T-helper 9 cell (primary cell): ENCODE results near the gene NAALAD2.
"Not testable (repeated sequence)": the region's sequence is repeated elsewhere in the genome, so short reads cannot be mapped to it uniquely, and the experiment has no call there.

ENCODE experiments used
- DNase-seq: peaks from one replicate; pipeline ENCODE4 v3.0.0-alpha.2; 2020

NAALAD2 gene

DNA sequence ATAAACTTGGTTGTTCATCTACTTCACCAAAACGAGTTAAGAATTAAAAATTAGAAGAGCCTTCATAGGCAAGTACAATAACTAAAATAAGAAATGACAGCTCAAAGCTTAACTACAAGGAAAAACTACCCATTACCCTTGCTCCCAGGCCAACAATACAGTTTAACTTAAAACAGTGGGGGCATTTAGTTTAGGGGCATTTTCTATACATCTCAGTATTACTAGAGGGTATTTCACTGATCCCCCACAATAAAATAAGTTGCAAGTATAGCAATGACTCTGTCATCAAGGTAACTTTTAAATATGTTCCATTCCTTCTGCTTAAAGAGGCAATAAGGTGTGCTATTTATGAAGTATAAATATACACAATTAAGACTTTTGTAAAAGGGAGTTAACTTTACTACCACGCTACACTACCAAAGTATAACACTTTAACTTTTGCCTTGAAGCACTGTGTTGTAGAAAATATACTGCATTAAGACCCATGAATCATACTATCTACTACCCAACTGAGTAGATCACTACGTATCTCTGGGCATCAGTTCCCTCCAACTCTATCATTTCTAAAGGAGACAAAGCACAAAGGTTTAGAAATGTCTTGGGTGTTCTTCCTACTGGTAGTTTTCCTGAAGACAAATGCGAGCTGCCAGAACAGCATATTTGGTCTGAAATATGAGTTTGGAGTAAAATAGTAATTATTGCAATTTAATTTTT, 58.6 kb downstream of the NAALAD2 start:
- DNase-seq = no peak

GRCh38 chr11:90197377-90197776, 62.9 kb downstream of the NAALAD2 start:
- no peak for DNase-seq

DNA sequence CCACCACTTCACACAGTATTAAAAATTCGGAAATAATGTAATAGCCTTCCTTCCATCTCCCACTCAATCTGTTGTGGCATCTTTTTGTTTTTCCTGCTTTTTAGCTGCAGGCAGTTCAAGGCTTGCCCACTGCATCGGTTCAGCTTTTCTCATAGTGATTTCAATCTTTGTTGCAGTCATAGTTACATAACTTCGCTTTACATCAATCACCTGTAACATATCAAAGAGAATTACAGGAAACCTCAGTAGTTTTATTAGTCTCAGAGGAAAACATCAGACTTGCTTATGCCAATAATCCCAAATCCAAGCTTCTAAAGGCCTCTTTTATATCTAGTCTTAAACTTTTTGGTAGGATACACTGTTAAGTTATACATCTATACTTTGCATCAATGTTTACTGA, 67.9 kb downstream of the NAALAD2 start:
- DNase-seq = no peak

DNA sequence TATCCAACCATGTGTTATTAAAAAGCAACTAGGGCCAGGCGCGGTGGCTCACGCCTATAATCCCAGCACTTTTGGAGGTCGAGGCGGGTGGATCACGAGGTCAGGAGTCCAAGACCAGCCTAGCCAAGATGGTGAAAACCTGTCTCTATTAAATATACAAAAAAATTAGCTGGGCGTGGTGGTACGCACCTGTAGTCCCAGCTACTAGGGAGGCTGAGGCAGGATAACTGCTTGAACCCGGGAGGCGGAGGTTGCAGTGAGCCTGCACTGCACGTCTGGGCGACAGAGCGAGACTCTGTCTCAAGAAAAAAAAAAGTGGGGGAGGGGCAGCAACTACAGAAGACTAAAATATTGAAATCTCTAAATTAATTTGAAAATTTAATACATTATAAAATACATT, 69.9 kb downstream of the NAALAD2 start:
- no peak for DNase-seq

DNA sequence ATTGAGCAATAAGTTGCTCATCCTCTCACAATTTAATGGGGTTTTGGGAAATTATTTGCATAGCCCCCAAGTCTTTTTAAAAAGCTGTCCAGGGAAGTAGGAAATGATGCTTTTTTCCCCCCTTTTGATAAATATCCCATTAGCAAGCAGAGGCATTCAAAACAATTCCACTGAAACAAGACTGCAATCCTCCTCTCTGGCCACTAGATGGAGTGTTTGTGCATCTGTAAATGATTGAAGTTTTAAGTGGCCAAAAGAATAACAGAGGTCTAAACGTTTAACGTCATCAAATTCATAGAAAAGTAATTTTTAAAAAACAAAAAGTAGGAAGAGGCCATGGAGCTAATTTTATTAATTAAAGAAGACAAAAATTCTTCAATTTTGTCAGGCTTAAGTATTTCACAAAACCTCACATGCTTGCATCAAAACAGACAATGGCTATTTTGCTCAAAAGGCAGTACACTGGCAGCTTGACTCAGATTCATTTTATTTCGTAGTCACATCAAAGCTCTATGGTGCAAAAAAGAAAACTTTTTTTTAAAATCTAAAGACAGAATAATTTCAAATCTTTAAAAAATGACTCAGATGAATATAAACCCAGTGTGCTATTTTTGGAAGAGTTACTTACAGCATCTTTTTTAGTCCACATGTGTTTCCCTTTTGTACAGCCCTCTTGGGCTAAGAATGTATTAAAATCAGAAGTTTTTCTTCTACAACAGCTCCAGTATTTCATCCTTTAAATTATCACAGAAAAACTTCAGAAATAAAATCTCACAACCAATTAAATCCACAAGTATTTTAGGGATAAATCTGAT, 70.6 kb downstream of the NAALAD2 start:
- no peak for DNase-seq

- DNase-seq = not testable (repeated sequence)
Observed at GRCh38 chr11:90207992-90208391, 73.5 kb downstream of the NAALAD2 start.

- DNase-seq = no peak
Observed at GRCh38 chr11:90208857-90209256, 74.4 kb downstream of the NAALAD2 start.

DNA sequence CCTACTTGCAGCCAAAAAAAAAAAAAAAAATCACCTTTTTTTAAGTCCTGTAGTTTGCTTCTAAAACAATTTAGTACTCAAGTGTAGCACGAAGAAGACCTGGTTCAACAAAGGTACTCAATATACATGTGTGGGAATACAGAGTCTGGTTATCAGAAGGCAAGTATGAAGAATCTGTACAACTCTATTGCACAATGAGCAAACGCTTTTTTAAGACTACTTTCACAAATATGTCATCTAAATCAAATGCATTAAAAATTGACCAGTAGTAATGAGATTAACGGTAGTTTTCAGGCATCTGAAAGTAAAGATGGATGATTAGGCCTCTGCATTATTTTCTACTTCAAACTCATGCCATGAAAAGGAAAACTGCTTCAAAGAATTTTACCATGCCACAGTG, 78.9 kb downstream of the NAALAD2 start:
- DNase-seq = no peak

DNA sequence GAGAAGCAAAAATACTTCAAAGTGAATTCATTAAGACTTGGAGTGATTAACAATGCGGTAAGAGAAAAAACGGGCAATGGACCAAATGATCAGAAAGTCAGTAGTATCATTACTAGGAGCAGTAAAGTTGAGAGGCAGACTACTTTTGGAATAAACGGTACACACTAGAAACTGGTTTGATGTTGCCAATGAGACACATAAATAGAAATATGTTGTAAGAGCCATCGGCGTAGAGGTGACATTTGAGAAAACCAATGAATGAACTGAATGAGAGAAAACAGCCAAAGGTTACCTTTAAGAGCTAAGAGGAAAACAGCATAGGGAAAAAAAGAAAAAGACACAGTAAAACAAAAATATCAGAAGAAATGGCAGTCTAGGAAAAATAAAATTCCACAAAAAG, 82.1 kb downstream of the NAALAD2 start:
- DNase-seq = no peak

GRCh38 chr11:90218606-90219005, 84.1 kb downstream of the NAALAD2 start:
- no peak for DNase-seq

GRCh38 chr11:90219438-90219837, 85.0 kb downstream of the NAALAD2 start:
- DNase-seq = no peak

- DNase-seq = no peak
Observed at GRCh38 chr11:90220391-90220790, 85.9 kb downstream of the NAALAD2 start.

DNA sequence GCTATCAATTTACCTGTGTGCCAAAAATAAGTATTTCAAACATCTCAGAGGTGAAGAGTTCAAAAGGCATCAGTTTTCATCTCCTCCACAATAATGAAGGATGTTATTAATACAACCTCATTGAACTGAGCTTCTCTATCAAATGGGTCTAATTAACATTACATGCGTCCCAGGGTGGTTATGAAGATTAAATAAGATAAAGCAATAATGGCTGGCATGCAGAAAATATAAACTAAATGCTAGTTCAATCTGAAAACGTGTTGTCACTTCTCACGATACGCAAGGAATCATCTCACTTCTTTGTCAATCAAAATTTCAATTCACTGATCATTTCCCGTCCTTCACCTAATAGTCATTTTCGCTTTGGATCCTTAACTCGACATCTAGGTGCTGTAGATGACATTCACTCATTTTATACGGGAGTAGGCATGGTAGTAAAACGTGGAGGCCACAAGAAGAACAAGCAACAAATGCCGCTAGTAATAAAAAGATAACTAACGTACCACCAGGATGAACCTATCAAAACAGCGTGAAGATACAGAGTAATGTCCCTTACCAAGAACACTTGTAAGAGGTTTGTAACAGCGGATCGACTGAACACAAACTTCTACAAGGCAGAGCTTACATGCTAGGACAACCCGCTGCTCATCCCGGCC, 87.5 kb downstream of the NAALAD2 start:
- no peak for DNase-seq

- DNase-seq = peak; percentile 87
Observed at GRCh38 chr11:90222459-90223247, 88.2 kb downstream of the NAALAD2 start, which contains the start of gene CHORDC1. Gene CHORDC1, minus strand, starts transcription at chr11:90223049. Its CDS starts 95 bp downstream, at chr11:90222954.

GRCh38 chr11:90223248-90223585, 88.8 kb downstream of the NAALAD2 start:
- no peak for DNase-seq

DNA sequence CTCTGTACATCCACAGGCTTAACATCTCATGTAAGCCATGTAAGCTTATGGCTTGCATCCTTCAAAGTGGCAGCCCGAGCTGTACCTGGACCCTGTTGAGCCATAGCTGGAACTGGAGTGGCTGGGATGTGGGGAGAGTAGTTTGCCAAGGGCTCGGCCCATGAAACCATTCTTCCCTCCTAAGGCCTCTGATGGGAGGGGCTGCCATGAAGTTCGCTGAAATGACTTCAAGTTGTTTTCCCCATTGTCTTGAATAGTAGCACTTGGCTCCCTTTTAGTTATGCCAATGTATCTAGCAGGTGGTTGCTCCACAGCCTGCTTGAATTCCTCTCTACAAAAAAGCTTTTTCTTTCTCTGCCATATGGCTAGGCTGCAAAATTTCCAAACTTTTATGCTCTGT, 93.6 kb downstream of the NAALAD2 start:
- no peak for DNase-seq

GRCh38 chr11:90229791-90230190, 95.3 kb downstream of the NAALAD2 start:
- no peak for DNase-seq

GRCh38 chr11:90234977-90235376, 100.5 kb downstream of the NAALAD2 start:
- no peak for DNase-seq

- no peak for DNase-seq
Observed at GRCh38 chr11:90235526-90235925, 101.1 kb downstream of the NAALAD2 start.

- DNase-seq = no peak
Observed at GRCh38 chr11:90237004-90237403, 102.5 kb downstream of the NAALAD2 start.

- DNase-seq = not testable (repeated sequence)
Observed at GRCh38 chr11:90239967-90240636, 105.6 kb downstream of the NAALAD2 start.

DNA sequence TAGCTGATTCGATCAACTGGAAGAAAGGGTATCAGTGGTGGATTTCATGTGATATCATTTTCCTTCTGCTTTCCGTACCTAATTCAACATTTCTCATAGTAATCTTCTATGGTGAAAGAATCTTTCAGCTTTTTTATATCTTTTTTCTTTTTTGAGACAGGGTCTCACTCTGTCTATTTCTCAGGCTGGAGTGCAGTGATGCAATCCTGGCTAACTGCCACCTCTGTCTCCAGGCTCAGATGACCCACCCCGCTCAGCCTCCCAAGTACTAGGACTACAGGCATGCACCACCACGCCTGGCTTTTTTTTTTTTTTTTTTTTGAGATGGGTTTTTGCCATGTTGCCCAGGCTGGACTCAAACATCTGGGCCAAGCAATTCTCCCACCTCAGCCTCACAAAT, 107.0 kb downstream of the NAALAD2 start:
- no peak for DNase-seq
